Fibroblast of pulmonary artery (primary cell): ENCODE data around the gene MUC15.
A peak's percentile ranks its signal among the peaks of the same experiment; 100 is the strongest.

Source experiments
- DNase-seq: peaks from one replicate; pipeline ENCODE4 v3.0.0-alpha.2; 2010; ENCODE audit warnings: low read depth
- H3K4me3 ChIP-seq: replicated peaks from 2 replicates; pipeline ENCODE4 v1.5.1; 2011; ENCODE audit warnings: low read depth, mild to moderate bottlenecking, control low read depth, low read length, moderate library complexity
- CTCF ChIP-seq: IDR thresholded peaks from 2 replicates; pipeline ENCODE4 v1.5.1; 2011; ENCODE audit warnings: mild to moderate bottlenecking, control low read depth, low read length, inconsistent platforms; ENCODE audit errors: missing control alignments

MUC15 gene

GRCh38 chr11:26587073-26587472 is 15.0 kb upstream of the MUC15 start:
- TF ChIP-seq CTCF, result no peak

GRCh38 chr11:26584818-26585217 is 12.8 kb upstream of the MUC15 start:
- TF ChIP-seq CTCF, result no peak
- H3K4me3 ChIP-seq, result no peak overlapping the region
- no peak for DNase-seq

More at GRCh38 chr11:26587073-26587472, 15.0 kb upstream of the MUC15 start:
- H3K4me3 ChIP-seq, result no peak overlapping the region
- no peak for DNase-seq

GRCh38 chr11:26583550-26583949 is 11.5 kb upstream of the MUC15 start:
- peak; percentile 91 for DNase-seq
- no peak overlapping the region for H3K4me3 ChIP-seq
- TF ChIP-seq CTCF, result no peak

GRCh38 chr11:26580929-26581328 is 8.9 kb upstream of the MUC15 start:
- TF ChIP-seq CTCF, result no peak
- H3K4me3 ChIP-seq, result no peak overlapping the region
- peak; percentile 20 for DNase-seq

- TF ChIP-seq CTCF, result no peak
- H3K4me3 ChIP-seq, result no peak overlapping the region
- DNase-seq, result no peak
These were observed 7.6 kb upstream of the MUC15 start for GRCh38 chr11:26579683-26580082.

GRCh38 chr11:26578998-26579661 is 7.1 kb upstream of the MUC15 start:
- TF ChIP-seq CTCF, result no peak
- no peak overlapping the region for H3K4me3 ChIP-seq
- peak; percentile 24 for DNase-seq

- DNase-seq, result peak; percentile 50
- TF ChIP-seq CTCF, result no peak
- H3K4me3 ChIP-seq, result no peak overlapping the region
These were observed 3.9 kb upstream of the MUC15 start for GRCh38 chr11:26575946-26576345.
